ENCODE data around the gene PLEKHH1. TPM values are rescaled to one million over a fixed set of nuclear protein-coding genes. Genes with fewer than 3 reads are reported as not detected.

Gene PLEKHH1
- total and polyA plus RNA-seq, 9 of the 15 experiments (the other 6 are each of a cell fraction or from before 2014, with no cell fraction given), result 0.76 to 5.9 (median 2.9) TPM

DNA sequence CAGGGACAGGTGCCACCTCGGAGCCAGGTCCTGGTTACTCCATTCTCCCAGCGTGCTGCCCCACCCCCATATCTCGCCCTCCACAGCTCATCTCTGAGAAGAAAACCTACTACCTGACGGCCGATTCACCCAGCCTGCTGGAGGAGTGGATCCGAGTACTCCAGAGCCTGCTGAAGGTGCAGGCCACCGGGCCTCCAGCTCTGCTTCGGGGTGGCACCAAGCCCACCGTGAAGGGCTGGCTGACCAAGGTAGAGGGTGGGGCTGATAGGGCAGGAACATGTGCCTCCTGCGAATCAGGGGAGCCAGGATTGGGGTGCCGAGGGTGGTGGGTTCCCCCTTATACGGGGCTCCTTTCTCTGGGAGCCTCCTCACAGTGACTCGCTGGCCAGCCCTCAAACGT is 41.1 kb downstream of the PLEKHH1 start (continued):
- TF ChIP-seq RBM14 (IDR thresholded peaks at IDR 0.05; ENCODE audit: borderline replicate concordance, insufficient read depth, low read depth, low read length), result no peak
- TF ChIP-seq ZFP36 (IDR thresholded peaks at IDR 0.05; ENCODE audit: low read depth, low read length, partially characterized antibody), result no peak
- no peak for TF ChIP-seq GTF2A2 (tag; IDR thresholded peaks at IDR 0.05)
- TF ChIP-seq ZNF197 (CRISPR knock-in tag; IDR thresholded peaks at IDR 0.05; ENCODE audit: low read depth), result no peak

- Histone ChIP-seq H4K20me1 (replicated peaks; ENCODE audit: control insufficient read depth, insufficient read depth, low read length) (no peaks in the 10 kb centered on the region; the same call in 1 of the 2 replicates), H3K79me2 (ENCODE audit: control insufficient read depth, insufficient read depth, low read length) (no peaks in the 10 kb centered on the region), H3K4me2 (ENCODE audit: insufficient read depth, low read length) (no peak overlapping the region), H3K9me3 (replicated peaks; ENCODE audit: control insufficient read depth, insufficient read depth, low read depth, low read length) (no peaks in the 10 kb centered on the region), H3K36me3 (ENCODE audit: control insufficient read depth, insufficient read depth, low read length) (no peaks in the 10 kb centered on the region), H3K4me1 (replicated peaks in 1 of 2; ENCODE audit: control insufficient read depth in 2 of 2, insufficient read depth in 2 of 2, low read length in 2 of 2) (peaks cover 0 to 5% of the 10 kb centered on the region in 2 experiments; a peak in 2 of 5 replicates), H3K9ac (ENCODE audit: insufficient read depth in 1 of 2, low read depth in 2 of 2, low read length in 2 of 2) (no peak overlapping the region), H3K27ac (ENCODE audit: extremely low read depth, low read depth, low read length) (no peak overlapping the region), H3K4me3 (no peak overlapping the region), H2AFZ (ENCODE audit: low read depth, low read length) (no peak overlapping the region), H3K9me1 (ENCODE audit: control insufficient read depth, insufficient read depth, low read length) (no peaks in the 10 kb centered on the region), H3K27me3 (ENCODE audit: control insufficient read depth in 2 of 2, insufficient read depth in 2 of 2, low read length in 2 of 2) (no peaks in the 10 kb centered on the region; a peak in 1 of 5 replicates)
- intact Hi-C loops (cut with micrococcal nuclease), result no loop called here
- no peak for DNase-seq (ENCODE audit: extremely low read depth in 1 of 4, low spot score in 3 of 4)
- BruUV-seq (replicated peaks), result no TSS peak
- no peak for ATAC-seq
- CTCF ChIA-PET (ENCODE audit: low intra/inter-chr PET ratio), result no interaction called here
- no peak for FAIRE-seq
- 10% methylated on average over 2 of the region's 7 CpGs for WGBS (ENCODE audit: insufficient coverage, low coverage, missing lambda C conversion rate)
- in situ Hi-C loops (cut with MboI), result loop anchor here (10.0 kb wide), 1 partner anchor 150 kb away; no protein-coding TSS in a partner anchor
- POLR2A ChIA-PET, result interaction anchor here (0.6 kb wide), 1 partner anchor 41 kb away, joined by 3 read pairs; no protein-coding TSS in a partner anchor
- TF ChIP-seq CBX5 (IDR thresholded peaks at IDR 0.05; ENCODE audit: borderline replicate concordance, low read depth), result no peak
- TF ChIP-seq ZNF766 (CRISPR knock-in tag; conservative IDR thresholded peaks at IDR 0.05), result no peak
- no peak for TF ChIP-seq SRSF1 (IDR thresholded peaks at IDR 0.05; ENCODE audit: low read depth, low read length)
- no peak for TF ChIP-seq MAFG (tag; conservative IDR thresholded peaks at IDR 0.05)
- no peak for TF ChIP-seq RHOXF2B (CRISPR knock-in tag; conservative IDR thresholded peaks at IDR 0.05)
- TF ChIP-seq ZNF436 (CRISPR knock-in tag; IDR thresholded peaks at IDR 0.05), result no peak
- no peak for TF ChIP-seq HMG20A (CRISPR knock-in tag; conservative IDR thresholded peaks at IDR 0.05)
- TF ChIP-seq KDM4B (IDR thresholded peaks at IDR 0.05; ENCODE audit: borderline replicate concordance in 2 of 2, low read depth in 1 of 2), result no peak
- no peak for TF ChIP-seq HBP1 (CRISPR knock-in tag; IDR thresholded peaks at IDR 0.05)
- TF ChIP-seq RUNX1 (IDR thresholded peaks at IDR 0.05; ENCODE audit: low read depth), result no peak
Measured at GRCh38 chr14:67574806-67575205, 41.7 kb downstream of the PLEKHH1 start.

Measured in K562 (cell line).